Stimulated activated CD4-positive, alpha-beta T cell treated with anti-CD3 and anti-CD28 coated beads, TNF-alpha, amount 100 ng/mL, for 1 hour (primary cell): ENCODE results near the gene HOOK2.
"Not testable (repeated sequence)": the region's sequence is repeated elsewhere in the genome, so short reads cannot be mapped to it uniquely, and the experiment has no call there.

Experiments used
- DNase-seq, 3 donors: peaks; one replicate each; pipeline ENCODE4 v3.0.0-alpha.2; 2020; ENCODE audit warnings: low read depth in 3 of 3, low spot score in 1 of 3

Gene HOOK2

GRCh38 chr19:12722566-12723380, 52.6 kb downstream of the HOOK2 start:
- peak; percentile 75 to 89 (median 83) for DNase-seq

GRCh38 chr19:12721656-12722565, 53.4 kb downstream of the HOOK2 start:
- DNase-seq, result peak in 1 of 3 donors; percentile 25

GRCh38 chr19:12720851-12721655, 54.3 kb downstream of the HOOK2 start:
- DNase-seq, result no peak

- no peak for DNase-seq
These were observed 55.1 kb downstream of the HOOK2 start for GRCh38 chr19:12720296-12720695.

- no peak for DNase-seq
These were observed 59.4 kb downstream of the HOOK2 start for GRCh38 chr19:12715929-12716328.

GRCh38 chr19:12715102-12715501, 60.2 kb downstream of the HOOK2 start:
- no peak for DNase-seq

GRCh38 chr19:12713304-12713703, 62.0 kb downstream of the HOOK2 start:
- DNase-seq, result not testable (repeated sequence)
